Adrenal gland (tissue), 5 donors: Measurements from ENCODE around the gene PRKN.

Source experiments
- POLR2A ChIP-seq, 2 donors: fragments of 450-650 bp; IDR thresholded peaks; one replicate each; pipeline ENCODE4 v1.6.1; 2017; ENCODE audit warnings: antibody characterized with exemption in 2 of 2, mild to moderate bottlenecking in 2 of 2, moderate library complexity in 1 of 2
- TF ChIP-seq, protein P1 (sequence below), 6 experiments: fragments of 450-650 bp in 4 of 6; fragments of 200-600 bp in 2 of 6; sonication (generic) in 1 of 6; IDR thresholded peaks; 1 replicate in 5 of 6; 2 replicates in 1 of 6; pipeline versions ENCODE4 v1.5.1 to v1.8.0; 2016 to 2021; ENCODE audit warnings: antibody characterized with exemption in 6 of 6, mild to moderate bottlenecking in 2 of 6, moderate library complexity in 1 of 6
- donor health status: DM: no; HTN: no; CAD: no.

DNA sequence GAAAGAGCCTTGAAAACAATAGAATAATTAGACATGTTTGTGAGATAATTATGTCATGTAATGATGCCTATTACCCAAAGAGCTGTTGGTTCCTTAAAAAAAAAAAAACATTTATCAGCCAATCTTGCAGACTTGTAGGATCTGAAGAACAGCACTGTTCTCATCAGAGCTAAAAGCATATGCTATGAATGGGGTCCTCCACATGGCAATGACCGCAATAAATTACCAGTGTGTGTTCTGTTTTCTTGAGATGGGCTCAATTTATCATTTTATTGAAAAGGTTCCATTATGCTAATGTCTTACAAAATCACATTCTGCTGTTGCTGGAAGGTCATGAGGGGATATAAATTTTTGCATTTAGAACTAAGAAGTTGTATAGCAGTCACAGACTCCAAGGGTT, 484.7 kb downstream of the PRKN start:
- TF ChIP-seq, protein P1, sequence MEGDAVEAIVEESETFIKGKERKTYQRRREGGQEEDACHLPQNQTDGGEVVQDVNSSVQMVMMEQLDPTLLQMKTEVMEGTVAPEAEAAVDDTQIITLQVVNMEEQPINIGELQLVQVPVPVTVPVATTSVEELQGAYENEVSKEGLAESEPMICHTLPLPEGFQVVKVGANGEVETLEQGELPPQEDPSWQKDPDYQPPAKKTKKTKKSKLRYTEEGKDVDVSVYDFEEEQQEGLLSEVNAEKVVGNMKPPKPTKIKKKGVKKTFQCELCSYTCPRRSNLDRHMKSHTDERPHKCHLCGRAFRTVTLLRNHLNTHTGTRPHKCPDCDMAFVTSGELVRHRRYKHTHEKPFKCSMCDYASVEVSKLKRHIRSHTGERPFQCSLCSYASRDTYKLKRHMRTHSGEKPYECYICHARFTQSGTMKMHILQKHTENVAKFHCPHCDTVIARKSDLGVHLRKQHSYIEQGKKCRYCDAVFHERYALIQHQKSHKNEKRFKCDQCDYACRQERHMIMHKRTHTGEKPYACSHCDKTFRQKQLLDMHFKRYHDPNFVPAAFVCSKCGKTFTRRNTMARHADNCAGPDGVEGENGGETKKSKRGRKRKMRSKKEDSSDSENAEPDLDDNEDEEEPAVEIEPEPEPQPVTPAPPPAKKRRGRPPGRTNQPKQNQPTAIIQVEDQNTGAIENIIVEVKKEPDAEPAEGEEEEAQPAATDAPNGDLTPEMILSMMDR (IDR thresholded peaks at IDR 0.05) = no peak
- TF ChIP-seq POLR2A (IDR thresholded peaks at IDR 0.05) = no peak
